Frontal cortex (tissue), 4 donors: ENCODE data around the gene GGT5. TPM values are rescaled to one million over a fixed set of nuclear protein-coding genes. Genes with fewer than 3 reads are reported as not detected.
"Not testable (repeated sequence)": the region's sequence is repeated elsewhere in the genome, so short reads cannot be mapped to it uniquely, and the experiment has no call there.

ENCODE experiments used
- DNase-seq, 2 donors: peaks; one replicate each; pipeline ENCODE4 v3.0.0; 2012; ENCODE audit warnings: low spot score in 2 of 2
- FAIRE-seq: peaks from 2 replicates; lab custom pipeline; 2012; peaks lifted over from hg19 to GRCh38; lab: Jason Lieb, UNC
- total RNA-seq: library from RNA; depleted of rRNA; stranded (reverse); fragments of >200 nt; gene quantifications from one replicate; pipeline ENCODE4 v1.2.3, GENCODE V29; 2014
- donor health status: control.
- donor health status: control.
- donor health status: control.

Gene GGT5
- total RNA-seq, 1 donor from 2014 or later = 0.41 TPM

GRCh38 chr22:24238101-24238694 is 6.7 kb downstream of the GGT5 start:
- FAIRE-seq = not testable (repeated sequence)

GRCh38 chr22:24236656-24237055 is 8.2 kb downstream of the GGT5 start:
- DNase-seq (no peak), FAIRE-seq (no peak)

More at GRCh38 chr22:24238101-24238694, 6.7 kb downstream of the GGT5 start:
- DNase-seq = not testable (repeated sequence)

GRCh38 chr22:24235315-24235714 is 9.6 kb downstream of the GGT5 start:
- DNase-seq (no peak), FAIRE-seq (no peak)

- DNase-seq (no peak), FAIRE-seq (no peak)
Measured at GRCh38 chr22:24233816-24234215, 11.1 kb downstream of the GGT5 start.

GRCh38 chr22:24233235-24233634 is 11.6 kb downstream of the GGT5 start:
- FAIRE-seq (no peak), DNase-seq (no peak)

DNA sequence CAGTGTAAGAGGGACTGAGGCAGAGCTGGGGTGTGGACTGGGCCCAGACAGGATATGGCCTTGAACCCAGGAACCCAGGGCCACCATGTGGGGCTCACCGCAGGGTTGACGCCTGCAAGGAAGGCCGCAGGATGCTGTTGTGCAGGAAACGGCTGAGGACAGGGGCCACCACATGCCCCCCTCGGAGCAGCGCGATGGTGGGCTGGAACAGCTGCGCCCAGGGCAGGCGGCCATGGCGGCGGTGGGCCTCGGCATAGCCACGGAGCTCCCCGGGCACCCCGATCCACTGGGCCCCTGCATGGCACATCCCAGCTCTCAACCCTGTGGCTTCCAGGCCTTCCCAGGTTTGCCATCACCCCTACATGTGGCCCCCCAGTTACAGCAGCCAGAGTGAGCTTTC is 12.2 kb downstream of the GGT5 start:
- no peak for FAIRE-seq

GRCh38 chr22:24232124-24232523 is 12.8 kb downstream of the GGT5 start:
- DNase-seq (no peak), FAIRE-seq (no peak)

More for the DNA sequence above, 12.2 kb downstream of the GGT5 start:
- no peak for DNase-seq

DNA sequence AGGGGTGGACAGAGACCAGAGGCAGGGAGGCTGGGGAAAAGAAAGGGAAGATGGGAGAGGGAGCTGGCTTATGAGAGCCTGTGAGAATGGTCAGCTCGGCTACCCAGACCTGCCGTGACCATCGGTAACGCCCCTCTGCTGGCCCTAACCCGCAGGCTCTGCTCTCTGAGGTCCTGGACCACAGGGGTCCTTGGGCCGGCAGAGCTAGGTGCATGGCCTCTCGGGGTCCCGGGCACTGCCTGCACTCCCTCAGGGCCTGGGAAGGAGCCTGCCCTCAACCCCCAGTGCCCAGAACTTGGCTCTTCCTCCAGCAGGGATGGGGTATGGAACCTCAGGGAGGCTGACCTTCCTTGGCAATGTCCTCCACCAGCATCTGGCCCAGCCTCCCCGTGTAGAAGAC is 13.2 kb downstream of the GGT5 start:
- FAIRE-seq (no peak), DNase-seq (no peak)

DNA sequence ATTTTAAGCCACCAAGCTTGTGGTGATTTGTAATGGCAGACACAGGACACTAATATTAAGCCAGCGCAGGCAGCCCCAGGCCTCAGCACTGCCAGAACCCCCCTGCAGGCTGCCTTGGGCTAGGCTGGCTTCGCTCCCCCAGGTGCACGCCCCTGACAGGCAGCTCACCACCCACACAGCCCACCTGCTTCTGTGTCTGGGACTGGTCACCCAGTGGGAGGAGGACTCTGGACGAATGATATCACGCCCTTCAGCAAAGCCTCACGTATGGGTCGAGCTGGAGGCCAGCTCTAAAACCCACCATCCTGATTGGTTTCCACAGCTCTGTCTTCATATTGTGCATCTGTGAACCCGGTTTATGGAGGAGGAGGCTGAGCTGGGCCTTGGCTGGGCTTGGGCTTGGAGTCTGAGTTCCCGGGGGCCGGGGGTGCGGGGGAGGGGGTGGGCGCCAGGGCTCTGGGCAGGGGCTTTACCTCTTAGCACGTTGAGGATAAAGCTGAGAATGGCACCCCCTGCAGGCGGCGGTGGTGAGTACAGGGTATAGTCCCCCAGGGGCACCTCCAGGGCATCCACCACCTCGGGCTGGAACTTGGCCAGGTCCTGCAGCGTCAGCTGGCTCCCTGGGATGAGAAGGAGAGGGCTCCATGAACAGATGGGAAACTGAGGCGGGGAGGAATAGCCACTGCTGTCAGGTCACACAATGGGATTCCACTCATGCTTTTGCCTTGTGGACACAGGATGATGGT is 13.8 kb downstream of the GGT5 start:
- FAIRE-seq = no peak
- DNase-seq = peak in 1 of 2 donors; percentile 22

DNA sequence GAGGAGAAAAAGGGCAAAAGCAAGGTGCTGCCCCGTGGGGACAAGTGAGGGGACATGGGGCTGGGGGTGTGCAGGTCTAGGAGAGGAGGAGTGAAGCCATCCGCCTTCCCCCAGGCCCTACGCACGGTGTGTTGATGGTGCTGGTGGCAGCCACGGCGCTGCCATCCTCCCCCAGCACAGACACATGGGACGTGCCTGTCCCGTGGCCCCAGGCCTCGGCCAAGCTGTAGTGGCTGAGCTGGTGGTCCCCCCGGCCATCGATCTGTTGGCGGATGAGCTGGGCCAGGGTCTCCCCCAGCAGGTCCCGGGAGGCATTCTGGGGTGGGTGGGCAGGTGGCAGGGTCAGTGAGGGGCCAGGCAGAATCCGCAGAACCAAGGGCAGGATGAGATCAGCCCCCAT is 18.9 kb downstream of the GGT5 start:
- FAIRE-seq (no peak), DNase-seq (no peak)

DNA sequence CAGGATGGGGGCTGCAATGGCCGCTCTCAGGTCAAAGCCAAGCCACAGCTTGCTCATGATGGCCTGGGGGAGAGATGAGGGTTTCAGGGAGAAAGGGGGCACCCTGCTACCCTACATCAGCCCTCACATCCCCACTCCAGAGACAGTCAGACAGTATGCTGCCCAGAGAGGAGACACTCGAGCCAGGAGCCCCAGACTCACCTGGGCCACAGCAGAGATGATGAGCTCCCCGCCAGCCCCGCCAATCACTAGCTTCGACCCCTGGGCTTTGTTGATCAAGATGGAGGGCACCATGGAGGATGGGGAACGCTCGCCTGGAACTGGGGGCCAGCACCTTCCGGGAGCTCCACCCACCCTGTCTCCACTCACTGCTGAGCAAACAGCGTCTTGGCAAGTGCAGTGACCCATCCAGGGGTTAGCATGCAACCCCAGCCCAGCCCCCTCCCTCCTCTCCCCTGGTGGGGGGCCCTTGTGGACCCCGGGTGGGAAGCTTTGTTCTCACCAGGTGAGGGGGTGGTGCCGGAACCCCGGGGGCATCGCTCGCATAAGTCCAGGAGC is 19.8 kb downstream of the GGT5 start:
- DNase-seq (no peak), FAIRE-seq (no peak)

DNA sequence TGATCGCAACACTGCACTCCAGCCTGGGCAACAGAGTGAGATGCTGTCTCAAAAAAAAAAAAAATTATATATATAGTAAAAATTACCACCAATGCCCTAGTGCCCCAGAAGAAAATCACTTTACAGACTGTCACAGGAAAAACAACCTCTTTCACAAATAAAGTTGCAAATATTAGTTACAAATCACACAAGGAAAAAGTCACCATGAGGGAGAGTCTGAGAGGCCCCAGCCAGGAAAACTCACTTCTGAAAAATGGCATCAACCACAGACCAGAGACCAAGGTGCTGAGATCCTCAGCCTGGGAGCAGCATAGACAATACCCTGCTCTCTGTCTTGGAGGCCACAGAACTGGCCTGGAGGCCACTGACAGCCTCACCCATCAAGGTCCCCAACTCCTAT is 20.4 kb downstream of the GGT5 start:
- DNase-seq = no peak
- FAIRE-seq = no peak

- FAIRE-seq (no peak), DNase-seq (no peak)
Measured at GRCh38 chr22:24219750-24220149, 25.1 kb downstream of the GGT5 start.

- DNase-seq (no peak), FAIRE-seq (no peak)
Measured at GRCh38 chr22:24217384-24217783, 27.5 kb downstream of the GGT5 start.

DNA sequence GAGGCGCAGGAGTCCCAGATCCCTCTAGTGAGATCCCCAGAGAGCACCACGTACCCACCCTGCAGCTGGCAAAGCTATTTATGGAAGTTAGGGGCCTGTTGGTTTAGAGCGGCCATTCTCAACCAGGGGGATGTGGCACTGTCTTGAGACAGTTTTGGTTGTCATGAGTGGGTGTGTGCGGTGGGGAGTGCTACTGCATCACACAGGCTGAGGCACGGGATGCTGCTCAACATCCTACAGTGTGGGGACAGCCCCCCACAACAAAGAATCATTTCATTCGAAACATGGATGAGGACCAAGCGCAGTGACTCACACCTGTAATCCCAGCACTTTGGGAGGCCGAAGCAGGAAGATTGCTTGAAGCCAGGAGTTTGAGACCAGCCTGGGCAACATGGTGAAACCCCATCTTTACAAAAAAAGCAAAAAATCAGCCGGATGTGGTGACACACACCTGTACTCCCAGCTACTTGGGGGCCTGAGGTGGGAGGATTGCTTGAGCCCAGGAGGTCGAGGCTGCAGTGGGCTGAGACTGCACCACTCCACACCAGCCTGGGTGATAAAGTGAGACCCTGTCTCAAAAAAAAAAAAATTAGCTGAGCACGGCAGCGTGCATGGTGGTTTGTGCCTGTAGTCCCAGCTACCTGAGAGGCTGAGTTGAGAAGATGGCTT is 28.2 kb downstream of the GGT5 start:
- no peak for FAIRE-seq

GRCh38 chr22:24214467-24215285 is 30.2 kb downstream of the GGT5 start:
- no peak for FAIRE-seq

More for the DNA sequence above, 28.2 kb downstream of the GGT5 start:
- no peak for DNase-seq

DNA sequence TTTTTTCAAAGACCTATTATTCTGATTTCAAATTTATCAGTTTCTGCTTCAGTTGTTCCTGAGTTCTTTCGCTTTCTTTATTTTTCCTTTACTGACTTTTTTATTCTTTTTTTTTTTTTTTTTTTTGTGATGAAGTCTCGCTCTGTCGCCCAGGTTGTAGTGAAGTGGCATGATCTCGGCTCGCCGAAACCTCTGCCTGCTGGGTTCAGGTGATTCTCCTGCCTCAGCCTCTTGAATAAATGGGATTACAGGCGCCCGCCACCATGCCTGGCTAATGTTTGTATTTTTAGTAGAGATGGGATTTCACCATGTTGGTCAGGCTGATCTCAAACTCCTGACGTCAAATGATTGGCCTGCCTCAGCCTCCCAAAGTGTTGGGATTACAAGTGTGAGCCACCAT is 31.8 kb downstream of the GGT5 start:
- not testable (repeated sequence) for DNase-seq, FAIRE-seq

More at GRCh38 chr22:24214467-24215285, 30.2 kb downstream of the GGT5 start:
- no peak for DNase-seq

- DNase-seq, FAIRE-seq: not testable (repeated sequence)
Measured at GRCh38 chr22:24211716-24212115, 33.2 kb downstream of the GGT5 start.

DNA sequence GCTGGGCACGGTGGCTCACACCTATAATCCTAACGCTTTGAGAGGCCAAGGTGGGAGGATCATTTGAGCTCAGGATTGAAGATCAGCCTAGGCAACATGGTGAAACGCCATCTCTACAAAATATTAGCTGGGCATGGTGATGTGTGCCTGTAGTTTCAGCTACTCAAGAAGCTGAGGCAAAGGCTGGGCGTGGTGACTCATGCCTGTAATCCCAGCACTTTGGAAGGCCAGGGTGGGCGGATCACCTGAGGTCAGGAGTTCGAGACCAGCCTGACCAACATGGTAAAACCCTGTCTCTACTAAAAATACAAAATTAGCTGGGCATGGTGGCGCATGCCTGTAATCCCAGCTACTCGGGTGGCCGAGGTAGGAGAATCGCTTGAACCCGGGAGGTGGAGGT is 34.5 kb downstream of the GGT5 start:
- not testable (repeated sequence) for FAIRE-seq, DNase-seq

GRCh38 chr22:24209687-24210086 is 35.2 kb downstream of the GGT5 start:
- no peak for DNase-seq
- no peak for FAIRE-seq
